Stimulated activated CD4-positive, alpha-beta T cell treated with anti-CD3 and anti-CD28 coated beads, TNF-alpha, amount 100 ng/mL, for 24 hours (primary cell): ENCODE measurements around the gene RUNX3.

Experiments used
- DNase-seq, 3 experiments: peaks; one replicate each; pipeline ENCODE4 v3.0.0-alpha.2; 2020; ENCODE audit warnings: low read depth in 3 of 3

The RUNX3 gene

DNA sequence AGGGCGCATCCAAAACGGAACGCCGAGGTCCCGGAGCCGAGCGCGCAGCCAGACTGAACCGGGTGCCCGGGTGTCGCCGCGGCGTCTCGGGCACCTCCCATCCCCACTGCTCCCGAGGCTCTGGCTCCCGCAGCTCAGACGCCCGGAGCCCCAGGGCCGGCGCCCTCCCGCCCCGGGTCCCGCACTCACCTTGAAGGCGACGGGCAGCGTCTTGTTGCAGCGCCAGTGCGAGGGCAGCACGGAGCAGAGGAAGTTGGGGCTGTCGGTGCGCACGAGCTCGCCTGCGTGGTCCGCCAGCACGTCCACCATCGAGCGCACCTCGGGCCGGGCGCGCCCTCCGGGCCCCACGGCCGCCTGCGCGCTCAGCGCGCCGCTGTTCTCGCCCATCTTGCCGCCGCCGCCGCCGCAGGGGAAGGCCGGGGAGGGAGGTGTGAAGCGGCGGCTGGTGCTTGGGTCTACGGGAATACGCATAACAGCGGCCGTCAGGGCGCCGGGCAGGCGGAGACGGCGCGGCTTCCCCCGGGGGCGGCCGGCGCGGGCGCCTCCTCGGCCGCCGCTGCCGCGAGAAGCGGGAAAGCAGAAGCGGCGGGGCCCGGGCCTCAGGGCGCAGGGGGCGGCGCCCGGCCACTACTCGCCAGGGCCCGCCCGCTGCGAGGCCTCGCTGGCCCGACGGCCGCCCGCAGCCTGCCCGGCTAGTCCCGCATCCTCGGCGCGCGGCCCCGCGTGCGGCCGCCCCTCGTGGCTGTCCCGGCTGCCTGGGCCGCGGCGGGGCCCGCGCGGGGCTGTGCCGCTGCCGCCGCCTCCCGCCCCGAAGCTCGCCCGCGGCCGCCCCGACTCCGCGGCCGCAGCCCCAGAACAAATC, 447 bp downstream of the RUNX3 start:
- peak in 1 of 3 experiments; percentile 42 for DNase-seq

DNA sequence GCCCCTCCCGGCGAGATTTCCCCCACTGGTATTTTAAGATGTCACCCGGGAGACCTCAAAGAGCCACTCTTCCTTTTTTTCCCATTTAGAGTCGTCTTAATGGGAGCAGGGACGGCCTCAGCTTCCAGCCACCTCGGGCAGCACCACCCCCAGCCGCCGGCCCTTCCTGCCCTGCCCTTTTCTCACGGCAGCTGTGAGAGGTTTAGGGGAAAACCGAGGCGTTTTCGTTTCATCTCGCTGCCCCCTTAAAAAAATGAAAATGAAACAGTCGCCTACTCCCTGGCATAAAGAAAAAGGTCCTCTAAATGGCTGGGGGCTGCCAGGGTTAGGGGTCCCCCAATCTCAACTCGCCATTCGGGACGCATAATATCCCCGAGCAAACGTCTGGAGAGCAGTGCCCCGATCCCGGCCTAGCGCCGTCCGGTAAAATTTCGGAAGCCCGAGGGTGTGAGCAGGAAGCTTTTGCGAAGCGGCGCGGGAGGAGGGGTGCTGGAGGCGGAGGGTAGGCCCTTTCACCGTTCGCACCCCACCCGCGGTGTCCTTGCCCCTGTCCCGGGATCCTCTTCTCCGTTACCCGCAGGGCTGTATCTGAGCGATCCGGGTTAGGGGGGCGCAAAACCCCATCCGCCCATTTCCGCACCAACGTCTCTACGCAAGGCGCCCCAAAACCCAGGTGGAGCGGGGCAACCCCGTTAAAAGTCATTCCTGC, 1.2 kb downstream of the RUNX3 start:
- DNase-seq, result peak in 2 of 3 experiments; percentile 33 to 52

DNA sequence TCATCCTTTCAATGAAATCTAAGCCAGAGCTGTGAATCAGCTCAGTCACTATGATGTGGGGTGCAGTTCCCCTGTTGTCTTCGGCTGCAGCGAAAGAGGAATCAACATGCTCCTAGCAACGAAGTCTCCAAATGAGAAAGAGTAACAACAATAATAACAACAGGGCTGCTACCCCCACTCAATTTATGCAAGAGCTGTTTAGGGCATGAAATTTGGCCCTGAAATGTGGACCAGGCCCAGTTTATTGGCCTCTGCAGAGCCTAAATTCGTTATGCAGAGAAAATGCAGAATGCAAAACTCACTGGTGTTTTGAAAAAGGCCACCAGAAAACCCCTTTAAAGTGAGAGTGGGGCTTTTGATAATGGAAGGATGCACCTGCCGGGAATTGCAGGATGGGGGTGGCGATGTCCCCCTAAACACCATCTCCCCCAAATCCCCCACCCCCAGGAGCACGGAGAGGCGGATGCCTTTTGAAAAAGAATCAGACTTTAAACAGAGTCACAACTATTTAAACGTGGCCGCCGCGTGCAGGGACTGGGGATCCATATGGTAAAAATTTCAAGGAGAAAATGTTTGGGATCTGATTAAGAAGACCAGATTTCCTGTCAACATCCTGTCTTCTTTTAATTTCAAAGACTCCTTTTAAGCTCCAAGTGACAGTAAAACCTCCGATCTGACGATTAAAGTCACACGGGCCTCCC, 1.9 kb downstream of the RUNX3 start:
- no peak for DNase-seq

DNA sequence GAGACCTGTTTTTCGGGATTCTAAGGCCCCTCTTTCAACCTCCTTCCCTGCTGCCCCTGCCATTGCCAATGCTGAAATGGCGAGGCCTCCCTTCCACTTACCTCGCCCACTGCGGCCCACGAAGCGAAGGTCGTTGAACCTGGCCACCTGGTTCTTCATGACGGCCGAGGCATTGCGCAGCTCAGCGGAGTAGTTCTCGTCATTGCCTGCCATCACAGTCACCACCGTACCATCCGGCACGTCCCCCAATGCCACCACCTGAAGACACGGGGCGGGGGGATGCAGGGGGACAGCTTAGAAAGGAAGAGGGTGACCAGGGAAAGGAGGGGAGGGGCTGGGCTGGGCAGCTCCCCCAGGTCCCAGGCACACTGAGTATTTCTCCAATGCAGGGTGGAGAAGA, 2.6 kb downstream of the RUNX3 start:
- no peak for DNase-seq

DNA sequence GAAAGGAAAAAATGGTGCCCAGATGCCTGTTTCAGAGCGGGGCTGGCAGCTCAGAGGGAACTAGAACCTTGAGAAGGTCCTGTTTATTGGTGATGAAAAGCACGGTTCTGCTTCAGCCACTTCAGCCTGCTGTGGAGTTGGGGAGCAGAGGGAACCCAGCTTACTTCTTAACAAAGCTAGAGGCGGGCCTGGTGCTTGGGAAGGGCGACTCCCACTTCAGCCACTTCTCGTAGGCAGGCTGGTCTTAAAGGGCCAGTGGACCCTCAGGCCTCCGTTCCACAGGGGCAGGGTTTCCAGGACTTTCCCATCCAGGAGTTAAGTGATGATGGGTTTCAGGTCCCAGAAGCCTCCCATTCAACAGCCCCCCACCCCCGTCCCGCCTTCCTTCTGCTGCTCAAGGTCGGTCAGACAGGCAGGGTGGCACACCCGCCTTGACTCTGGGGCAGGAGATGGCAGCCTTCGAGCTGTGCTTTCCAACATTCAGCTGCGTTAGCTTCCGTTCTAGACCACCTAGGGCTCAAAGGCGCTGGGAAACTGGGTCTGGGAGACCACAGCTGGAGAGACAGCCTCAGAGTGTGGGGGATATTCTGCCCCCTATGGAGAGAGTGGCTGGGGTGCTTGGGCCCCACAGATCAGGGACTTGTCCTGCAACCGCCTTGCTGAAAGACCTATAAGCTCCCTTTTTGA, 3.4 kb downstream of the RUNX3 start:
- no peak for DNase-seq

DNA sequence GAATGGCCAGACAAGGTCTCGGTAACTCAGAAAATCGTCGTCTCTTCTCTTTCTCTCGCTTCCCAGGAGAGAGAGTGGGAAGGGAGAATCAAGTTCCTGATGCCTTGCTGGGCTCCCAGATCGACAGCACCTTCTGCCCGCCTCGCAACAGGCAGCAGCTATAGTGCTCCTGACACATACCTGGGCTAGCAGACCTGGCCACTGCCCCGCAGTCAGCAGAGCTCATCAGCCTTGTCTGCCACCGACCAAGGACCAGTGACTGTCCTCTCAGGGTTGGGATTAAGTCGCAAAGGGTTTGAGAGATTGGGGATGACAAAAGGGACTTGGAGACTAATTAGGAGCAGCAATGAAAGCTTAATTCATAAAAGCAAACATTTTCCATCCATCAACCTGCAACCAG, 4.1 kb downstream of the RUNX3 start:
- DNase-seq, result no peak

DNA sequence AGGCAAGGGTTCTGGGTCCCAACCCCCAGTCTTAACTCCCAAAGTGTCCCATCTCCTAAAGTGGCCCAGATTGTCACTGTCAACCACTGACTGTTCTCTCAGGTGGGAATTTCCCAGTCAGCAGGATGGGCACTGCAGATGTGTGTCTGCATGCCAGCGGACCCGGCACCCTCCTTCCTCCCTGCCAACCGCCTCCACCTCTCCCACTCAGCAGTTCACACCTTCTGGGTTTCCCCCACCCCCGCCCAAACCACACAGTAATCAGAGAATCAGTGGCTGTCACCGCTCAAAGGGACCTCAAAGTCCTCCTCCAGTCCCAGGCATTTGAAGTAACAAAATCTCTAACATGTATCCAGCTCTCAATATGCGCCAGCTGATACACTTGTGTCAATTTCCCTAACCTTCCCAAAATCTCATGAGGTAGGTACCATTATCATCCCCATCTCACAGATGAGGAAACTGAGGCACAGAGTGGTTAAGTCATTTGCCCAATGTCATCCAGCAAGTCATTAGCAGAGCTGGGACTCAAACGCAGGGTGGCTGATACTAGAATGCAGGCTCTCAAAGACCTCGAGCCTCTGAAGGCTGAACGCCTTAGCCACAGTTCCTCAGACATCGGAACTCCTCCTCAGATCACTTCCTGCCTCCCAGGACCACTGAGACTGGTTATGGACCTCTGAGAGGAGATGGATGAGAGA, 4.8 kb downstream of the RUNX3 start:
- DNase-seq, result peak; percentile 67 to 83 (median 71)

DNA sequence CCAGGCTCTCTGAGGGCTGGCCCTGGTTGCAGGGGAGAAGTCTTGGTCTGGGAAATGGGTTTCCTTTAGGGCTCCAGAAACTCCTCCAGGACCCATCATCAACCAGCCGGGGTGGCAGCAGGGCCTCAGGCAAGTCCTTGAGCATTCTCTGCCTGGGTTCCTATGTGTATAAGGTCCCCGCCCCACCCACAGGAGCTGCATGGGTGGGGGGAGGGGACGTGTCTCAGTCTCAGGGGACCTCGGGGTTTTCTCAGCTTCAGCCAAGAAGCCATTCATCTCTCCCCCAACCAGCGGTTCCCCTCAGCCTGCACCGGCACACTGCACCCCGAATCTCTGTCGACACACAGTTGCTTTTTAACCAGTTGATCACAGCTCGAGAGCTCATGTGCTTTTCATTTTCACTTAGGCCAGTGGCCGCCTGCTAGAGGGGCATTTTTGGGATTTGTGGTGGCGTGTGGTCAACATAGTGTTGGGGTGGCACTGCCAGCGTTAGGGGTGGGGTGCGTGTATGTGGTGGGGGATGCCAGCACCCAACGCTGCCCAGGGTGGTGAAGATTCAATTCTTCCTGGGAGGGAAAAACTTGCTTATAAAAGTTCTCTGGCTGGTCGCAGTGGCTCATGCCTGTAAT, 6.5 kb downstream of the RUNX3 start:
- no peak for DNase-seq

DNA sequence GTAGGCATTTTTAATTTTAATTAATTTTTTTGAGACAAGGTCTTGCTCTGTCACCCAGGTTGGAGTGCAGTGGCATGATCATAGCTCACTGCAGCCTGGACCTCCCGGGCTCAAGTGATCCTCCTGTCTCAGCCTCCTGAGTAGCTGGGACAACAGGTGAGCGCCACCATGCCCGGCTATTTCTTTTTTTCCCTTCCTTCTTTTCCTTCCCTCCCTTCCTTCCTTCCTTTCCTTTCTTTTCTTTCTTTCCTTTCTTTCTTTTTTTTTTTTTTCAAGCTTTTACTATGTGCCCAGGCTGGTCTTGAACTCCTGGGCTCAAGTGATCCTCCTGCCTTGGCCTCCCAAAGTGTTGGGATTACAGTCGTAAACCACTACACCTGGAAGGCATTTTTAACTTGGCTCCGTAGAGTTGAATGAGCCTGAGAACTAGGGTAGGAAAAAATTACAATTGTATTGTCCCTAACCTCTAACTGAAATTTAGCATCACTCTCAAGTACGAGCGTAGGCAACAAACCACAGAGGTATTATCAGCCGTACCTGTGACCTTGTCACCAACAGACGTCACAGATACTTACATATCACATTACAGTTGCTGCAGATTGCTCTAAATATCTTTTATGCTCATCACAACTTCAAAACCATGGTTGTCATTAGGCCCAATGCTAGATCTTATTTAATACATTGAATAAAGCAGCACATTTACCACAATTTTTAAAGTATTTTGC, 8.0 kb downstream of the RUNX3 start:
- DNase-seq, result no peak

DNA sequence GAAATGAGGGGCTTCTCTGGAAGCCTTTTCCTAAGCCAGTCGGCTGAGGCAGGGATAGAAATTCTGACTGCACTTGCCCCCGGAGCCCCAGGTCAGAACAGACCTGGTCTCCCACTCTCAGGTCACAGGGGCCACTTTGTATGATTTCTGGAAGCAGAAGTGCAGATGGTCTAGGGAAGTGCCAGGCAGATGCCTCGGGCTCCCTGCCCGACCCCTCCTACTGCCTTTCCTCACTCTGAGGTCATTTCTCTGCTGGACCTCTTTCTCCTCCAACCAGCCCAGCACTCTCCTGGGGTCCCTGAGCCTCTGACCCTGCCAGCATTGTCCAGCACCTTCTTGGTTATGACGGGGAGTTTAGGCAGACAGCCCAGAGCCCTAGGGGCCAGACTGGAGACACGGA, 8.7 kb downstream of the RUNX3 start:
- DNase-seq, result no peak

DNA sequence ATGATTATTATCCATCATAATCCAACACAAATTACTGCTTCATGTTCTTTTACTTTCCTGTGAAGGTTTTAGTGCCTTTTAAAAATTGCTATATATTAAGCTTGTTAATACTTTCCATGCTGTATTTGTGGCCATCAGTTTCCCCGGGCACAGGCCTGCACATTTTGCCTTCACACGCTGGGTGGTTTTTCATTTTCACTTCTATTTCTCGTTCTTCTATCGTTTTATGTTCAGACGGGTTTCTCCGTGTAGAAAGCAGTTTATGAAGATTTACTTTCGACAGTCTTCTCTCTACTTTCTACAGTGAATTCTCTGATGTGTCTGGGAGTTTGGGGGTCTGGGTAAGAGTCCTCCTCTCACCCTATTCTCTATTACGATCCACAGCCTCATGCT, 9.5 kb downstream of the RUNX3 start:
- no peak for DNase-seq

DNA sequence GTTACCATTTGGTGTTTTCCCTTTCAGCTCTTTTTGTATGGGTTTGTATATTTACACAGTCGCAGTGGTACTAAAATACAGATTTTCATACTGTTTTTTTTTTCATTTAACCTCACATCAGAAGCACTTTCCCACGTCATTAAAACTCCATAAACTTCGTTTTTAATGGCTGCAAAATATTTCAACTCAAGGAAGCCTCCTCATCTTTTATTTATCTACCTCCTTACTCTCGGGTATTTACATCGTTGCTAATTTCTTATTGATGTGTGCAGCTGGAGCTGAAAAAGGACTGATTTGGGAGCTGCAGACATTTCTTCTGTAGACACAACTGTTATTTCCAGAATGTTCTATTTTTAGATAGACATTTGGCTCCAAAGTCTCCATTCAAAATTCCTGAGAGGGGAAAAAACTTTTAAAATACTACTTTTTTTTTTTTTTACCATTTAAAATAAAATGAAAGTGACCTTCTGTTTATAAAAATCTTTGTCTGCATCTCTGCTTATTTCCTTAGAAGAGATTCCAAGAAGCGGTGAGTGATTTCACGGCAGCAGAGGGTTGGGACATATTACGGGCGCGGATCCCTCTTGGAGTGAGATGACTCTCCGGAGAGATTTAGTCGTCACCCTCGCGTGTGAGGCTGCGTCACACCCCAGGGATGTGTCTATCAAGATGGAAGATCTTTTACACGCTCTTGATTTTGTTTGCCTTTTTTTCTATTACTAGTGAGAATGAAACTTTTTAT, 10.1 kb downstream of the RUNX3 start:
- peak in 1 of 3 experiments; percentile 73 for DNase-seq

DNA sequence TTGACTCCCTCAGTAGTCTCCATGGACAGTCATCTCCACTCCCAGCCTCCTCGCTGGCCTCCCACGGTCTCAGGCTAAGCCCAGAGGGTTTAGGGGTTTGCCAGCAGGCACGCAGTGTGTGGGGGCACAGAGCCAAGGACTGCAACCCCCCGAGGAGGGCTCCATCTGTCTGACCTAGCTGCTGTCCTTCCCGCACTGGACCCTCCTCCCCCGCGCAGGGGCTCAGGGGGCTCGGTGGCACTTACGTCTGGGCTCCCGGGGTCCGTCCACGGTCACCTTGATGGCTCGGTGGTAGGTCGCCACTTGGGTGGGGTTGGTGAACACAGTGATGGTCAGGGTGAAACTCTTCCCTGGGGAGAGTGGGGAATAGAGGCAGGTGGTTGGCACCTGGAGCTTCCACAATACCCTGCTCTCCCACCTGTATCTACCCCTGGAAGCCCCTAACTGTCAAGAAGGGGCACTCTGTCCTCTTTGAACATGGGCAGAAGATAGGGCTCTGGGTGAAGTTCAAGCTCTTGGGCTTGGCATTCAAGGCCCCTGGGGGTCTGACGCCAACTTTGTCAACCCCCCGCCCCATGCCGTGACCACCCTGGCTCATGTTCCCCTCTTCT, 11.0 kb downstream of the RUNX3 start:
- no peak for DNase-seq

DNA sequence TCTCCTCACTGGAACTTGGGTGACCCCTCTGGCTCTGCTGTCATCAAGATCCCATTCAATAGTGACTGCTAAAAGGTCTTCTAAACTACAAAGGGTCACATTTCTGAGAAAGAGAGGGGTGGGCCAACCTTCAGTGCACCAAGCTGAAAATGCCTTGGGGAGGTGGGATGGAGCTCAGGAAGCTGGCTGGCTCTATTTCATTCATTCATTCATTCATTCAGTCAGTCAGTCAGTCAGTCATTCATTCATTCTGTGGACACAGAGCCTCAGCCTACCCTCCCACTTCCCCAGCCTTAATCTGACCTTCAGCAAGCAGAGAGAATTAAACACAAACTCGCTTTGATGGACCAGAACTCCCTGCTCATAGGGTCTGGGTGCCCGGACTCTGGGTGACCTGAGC, 11.7 kb downstream of the RUNX3 start:
- no peak for DNase-seq

DNA sequence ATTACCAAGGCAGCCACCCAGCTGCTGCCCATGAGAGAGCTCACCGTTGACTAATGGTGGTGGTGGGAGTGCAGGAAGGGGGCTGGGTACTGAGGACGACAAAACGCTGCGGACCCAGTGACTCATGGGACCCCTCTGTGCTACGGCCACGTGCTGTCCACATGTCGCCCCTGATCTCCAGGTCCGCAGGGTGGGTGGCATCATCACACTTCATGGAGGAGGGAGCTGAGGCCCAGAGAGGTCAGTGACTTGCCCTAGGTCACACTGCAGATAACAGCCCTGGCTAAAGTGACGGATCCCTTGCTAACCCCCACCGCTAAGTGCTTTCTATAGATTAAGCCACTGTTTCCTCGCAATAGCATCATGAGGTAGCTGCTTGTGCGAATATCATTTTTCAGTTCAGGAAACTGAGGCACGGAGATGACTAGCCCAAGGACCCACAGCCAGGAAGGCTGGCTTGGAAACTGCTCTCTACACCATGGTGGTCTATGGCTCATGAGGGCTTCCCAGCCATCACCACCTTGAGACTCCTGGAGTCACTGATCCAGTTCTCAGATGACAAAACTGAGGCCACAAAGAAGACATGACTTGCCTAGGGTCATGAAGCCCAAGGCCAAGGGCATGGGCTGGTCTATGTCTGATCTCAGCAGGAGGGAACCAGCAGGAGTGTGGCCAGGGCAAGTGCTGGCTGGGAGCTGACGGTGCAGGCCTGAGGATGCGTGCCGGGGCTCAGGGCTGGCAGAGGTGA, 12.6 kb downstream of the RUNX3 start:
- no peak for DNase-seq

DNA sequence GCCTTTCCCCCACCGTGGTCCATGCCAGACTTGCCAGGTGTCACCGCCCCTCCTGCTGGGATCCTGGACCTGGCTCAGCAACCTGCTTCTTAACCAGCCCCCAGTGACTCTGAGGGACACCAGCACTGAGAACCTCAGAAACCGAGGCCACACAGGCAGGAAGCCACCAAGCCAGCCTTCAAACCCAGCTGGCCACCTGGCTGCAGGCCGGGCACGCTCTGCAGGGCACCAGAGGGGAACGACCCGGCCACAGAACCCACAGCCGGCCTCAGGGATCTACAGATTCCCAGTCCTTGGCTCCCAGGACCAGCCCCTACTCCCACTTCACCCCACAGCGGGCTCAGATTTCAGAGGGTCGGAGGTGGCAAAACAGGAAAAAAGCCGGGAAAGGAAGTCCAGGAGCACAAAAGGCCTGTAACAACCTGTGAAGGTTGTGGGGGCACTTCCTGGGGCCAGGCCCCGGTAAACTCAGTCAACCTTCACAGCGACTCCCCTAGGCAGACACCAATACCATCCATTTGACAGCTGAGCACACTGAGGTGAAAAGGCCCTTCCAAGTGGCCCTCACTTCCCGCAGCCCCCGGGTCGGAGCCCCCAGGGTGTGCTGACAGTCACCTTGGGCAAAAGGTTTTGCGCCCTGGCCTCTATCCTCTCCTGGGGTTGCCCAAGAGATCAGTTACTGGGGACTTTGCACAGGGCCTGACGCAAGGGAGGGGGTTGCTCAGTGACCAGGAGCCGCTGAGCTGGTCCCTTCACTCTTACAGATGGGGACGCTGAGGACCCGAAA, 14.1 kb downstream of the RUNX3 start:
- no peak for DNase-seq

DNA sequence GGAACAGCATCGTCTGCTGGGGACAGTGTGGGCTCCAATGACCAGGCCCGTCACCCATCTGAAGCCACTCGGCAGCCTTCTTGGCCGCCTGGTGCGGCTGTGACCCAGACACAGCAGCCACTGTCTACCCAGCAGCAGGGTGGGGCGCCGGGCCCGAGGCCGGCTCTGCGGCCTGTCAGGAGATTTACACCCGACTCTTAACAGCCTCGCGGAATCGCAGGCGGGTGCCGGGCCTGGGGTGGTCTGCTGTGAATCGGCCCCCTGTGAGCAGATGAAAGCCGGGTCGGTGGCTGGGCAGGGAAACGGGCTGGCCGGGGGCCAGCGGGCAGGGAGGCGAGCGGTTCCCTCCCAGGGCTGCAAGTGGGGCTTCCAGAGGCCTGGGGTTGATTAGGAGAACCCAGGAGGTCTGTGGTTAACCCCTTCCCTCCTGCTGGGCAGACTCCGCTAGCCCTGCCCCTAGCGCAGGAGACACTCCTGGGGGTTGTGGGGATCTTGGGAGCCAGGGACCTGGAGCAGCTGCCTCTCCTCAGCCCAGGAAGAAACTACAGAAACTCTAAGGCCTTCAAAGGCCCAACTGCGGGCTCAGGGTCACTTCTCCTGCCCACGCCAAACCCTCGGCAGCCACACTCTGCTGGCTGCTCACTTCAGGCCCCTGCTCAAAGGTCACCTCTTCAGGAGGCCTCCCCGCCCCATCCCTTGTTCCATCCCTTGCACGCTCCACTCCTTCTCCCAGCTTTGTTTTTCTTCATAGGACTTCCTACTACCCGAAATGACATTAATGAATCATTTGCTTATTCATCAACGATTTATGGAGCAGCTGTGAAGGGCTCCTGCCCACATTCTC, 15.6 kb downstream of the RUNX3 start:
- DNase-seq, result no peak
